ENCODE measurements around the gene LCNL1.
"Not testable (repeated sequence)": the region's sequence is repeated elsewhere in the genome, so short reads cannot be mapped to it uniquely, and the experiment has no call there.

LCNL1 gene

DNA sequence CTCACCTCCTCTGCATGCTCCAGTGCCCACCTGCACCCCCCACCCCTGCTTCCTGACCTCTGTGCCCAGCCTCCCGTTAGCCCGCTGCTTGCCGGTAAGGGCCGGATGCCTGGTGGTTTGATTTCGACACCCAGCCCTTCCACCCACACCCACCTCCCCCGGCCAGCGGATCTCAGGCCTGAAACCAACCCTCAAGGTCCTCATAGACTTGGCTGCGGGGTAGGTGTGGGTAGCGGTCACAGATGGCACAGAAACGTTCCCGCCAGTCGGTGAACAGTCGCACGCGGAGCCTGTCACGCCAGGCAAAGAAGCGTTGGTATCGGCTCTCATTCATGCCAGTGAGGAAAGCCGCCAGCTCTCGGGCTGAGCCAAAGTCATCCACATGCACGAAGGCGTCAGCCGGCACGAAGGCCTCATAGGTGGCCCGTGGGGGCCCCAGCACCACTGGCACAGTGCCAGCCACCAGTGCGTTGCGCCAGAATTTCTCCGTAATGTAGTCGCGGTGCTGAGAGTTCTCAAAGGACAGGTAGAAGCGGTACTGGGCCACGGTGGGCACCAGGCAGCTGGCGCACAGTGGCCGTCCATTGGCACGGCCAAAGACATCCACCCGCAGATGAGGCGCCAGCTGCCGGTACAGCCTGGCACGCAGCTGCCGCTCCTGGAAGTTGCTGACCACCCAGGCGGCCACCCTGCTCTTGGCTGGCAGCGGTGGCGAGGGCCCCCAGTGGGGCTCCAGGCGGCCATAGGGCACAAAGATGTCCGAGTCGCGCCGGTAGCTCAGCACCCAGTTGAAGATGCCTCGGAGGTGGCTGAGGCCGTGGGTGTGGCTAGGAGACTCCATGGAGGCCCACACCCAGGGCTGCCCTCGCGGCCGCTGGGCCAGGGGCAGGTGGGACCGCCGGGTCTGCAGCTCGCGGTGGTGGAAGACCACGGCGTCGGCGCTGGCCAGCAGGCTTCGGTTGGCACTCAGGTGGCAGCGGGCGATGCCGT is 48.0 kb downstream of the LCNL1 start:
- peak overlapping the region; percentile 83 to 86 for H3K4me3 ChIP-seq (ENCODE audit: low read depth in 1 of 2, low read length in 1 of 2)
- peaks cover 10% of the 10 kb centered on the region for H3K27me3 ChIP-seq
- no peaks in the 10 kb centered on the region for H3K9me3 ChIP-seq
- TF ChIP-seq, protein P1, sequence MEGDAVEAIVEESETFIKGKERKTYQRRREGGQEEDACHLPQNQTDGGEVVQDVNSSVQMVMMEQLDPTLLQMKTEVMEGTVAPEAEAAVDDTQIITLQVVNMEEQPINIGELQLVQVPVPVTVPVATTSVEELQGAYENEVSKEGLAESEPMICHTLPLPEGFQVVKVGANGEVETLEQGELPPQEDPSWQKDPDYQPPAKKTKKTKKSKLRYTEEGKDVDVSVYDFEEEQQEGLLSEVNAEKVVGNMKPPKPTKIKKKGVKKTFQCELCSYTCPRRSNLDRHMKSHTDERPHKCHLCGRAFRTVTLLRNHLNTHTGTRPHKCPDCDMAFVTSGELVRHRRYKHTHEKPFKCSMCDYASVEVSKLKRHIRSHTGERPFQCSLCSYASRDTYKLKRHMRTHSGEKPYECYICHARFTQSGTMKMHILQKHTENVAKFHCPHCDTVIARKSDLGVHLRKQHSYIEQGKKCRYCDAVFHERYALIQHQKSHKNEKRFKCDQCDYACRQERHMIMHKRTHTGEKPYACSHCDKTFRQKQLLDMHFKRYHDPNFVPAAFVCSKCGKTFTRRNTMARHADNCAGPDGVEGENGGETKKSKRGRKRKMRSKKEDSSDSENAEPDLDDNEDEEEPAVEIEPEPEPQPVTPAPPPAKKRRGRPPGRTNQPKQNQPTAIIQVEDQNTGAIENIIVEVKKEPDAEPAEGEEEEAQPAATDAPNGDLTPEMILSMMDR (IDR thresholded peaks at IDR 0.05): no peak
- peaks cover 75 to 80% of the 10 kb centered on the region in 2 experiments for H3K4me1 ChIP-seq (ENCODE audit: control insufficient read depth in 1 of 2, insufficient read depth in 1 of 2, low read depth in 1 of 2, low read length in 1 of 2)
- peaks cover 25% of the 10 kb centered on the region for H3K36me3 ChIP-seq
- peak overlapping the region; percentile 91 for H3K27ac ChIP-seq

DNA sequence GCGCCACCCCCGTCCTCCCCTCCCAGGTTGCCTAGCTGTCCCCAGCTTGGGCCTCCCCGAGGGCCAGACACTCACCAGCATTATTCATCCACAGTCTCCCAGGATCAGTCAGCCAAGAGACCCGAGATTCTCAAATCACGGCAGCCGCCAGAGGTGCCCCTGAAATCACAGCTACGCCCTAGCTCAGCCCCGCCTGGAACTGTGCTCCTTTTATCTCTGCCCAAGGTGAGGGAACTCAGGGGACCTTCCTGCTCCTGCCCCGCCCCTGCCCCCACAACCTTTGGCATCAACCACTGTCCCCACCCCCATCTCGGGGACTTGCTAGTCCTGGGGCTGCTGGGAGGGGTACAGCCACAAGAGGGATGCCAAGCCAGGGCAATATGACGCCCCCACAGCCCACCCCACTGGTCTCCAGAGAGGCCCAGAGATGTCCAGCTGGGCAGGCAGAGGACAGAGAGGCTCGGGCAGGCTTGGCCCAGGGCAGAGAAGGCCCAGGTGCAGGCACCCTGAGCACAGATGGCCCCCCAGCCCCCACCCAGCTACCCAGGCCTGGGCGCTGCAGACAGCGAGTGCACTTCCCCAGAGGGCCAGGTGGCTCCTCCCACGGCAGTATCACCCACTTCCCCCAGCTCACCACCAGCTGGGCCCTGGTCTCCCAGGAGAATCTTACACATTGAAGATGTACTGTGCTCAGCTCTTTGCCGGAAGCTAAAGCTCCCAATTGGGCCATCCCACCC is 49.3 kb downstream of the LCNL1 start, which contains the start of gene FUT7:
TSS of gene FUT7 (minus strand) at position 185 of the 737 bp plus-strand sequence. CDS start at position 88, 97 bp downstream.
- peak within 1 kb of the TSS; percentile 91 for H3K27ac ChIP-seq
- H3K4me3 ChIP-seq (ENCODE audit: low read depth in 1 of 2, low read length in 1 of 2): peak within 1 kb of the TSS; percentile 83 to 86
- peaks cover 74 to 81% of the 10 kb centered on the region in 2 experiments for H3K4me1 ChIP-seq (ENCODE audit: control insufficient read depth in 1 of 2, insufficient read depth in 1 of 2, low read depth in 1 of 2, low read length in 1 of 2)

DNA sequence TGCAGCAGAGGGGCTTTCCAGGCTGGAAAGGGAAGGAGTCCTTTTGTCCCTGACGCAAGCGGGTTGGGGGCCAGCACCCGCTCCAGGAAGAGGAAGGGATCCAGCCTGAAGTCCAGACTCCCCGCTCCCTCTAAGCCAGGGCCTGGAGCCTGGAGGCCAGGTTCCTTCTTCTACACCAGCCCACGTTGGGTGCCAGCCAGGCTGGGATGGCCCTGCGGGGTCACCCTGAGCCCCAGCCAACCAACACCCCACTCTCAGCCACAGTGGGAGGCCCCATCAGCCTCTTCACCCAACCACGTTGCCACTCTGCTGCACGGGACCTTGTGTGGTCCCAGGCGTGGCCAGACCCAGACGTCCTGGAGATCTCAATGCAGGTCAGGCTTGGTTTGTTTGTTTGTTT is 50.1 kb downstream of the LCNL1 start:
- Histone ChIP-seq H3K4me3 (ENCODE audit: low read depth in 1 of 2, low read length in 1 of 2) (peak overlapping the region; percentile 83 to 86), H3K27me3 (no peaks in the 10 kb centered on the region), H3K27ac (peak overlapping the region; percentile 91), H3K36me3 (peaks cover 43% of the 10 kb centered on the region), H3K9me3 (no peaks in the 10 kb centered on the region), H3K4me1 (ENCODE audit: control insufficient read depth in 1 of 2, insufficient read depth in 1 of 2, low read depth in 1 of 2, low read length in 1 of 2) (peaks cover 67 to 75% of the 10 kb centered on the region in 2 experiments)
- TF ChIP-seq, protein P1 (IDR thresholded peaks at IDR 0.05): no peak

More for the DNA sequence above, 49.3 kb downstream of the LCNL1 start, which contains the start of gene FUT7:
- H3K36me3 ChIP-seq: peaks cover 36% of the 10 kb centered on the region
- peaks cover 6% of the 10 kb centered on the region for H3K27me3 ChIP-seq
- H3K9me3 ChIP-seq: no peaks in the 10 kb centered on the region
- TF ChIP-seq, protein P1 (IDR thresholded peaks at IDR 0.05): peak; percentile 57

DNA sequence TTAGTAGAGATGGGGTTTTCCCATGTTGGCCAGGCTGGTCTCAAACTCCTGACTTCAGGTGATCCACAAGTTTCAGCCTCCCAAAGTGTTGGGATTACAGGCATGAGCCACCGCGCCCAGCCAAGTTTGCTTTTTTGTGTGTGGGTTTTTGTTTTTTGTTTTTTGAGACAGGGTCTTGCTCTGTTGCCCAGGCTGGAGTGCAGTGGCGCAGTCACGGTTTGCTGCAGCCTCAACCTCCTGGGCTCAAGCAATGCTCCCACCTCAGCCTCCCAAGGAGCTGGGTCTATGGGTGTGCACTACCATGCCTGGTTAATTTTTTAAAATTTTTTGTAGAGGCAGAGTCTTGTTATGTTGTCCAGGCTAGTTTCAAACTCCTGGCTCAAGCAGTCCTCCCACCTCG is 50.7 kb downstream of the LCNL1 start:
- H3K36me3 ChIP-seq: peaks cover 48% of the 10 kb centered on the region
- not testable (repeated sequence) for H3K9me3 ChIP-seq, H3K27me3 ChIP-seq
- peak overlapping the region; percentile 91 for H3K27ac ChIP-seq
- peak overlapping the region; percentile 83 to 86 for H3K4me3 ChIP-seq (ENCODE audit: low read depth in 1 of 2, low read length in 1 of 2)
- peaks cover 65 to 74% of the 10 kb centered on the region in 2 experiments for H3K4me1 ChIP-seq (ENCODE audit: control insufficient read depth in 1 of 2, insufficient read depth in 1 of 2, low read depth in 1 of 2, low read length in 1 of 2)

DNA sequence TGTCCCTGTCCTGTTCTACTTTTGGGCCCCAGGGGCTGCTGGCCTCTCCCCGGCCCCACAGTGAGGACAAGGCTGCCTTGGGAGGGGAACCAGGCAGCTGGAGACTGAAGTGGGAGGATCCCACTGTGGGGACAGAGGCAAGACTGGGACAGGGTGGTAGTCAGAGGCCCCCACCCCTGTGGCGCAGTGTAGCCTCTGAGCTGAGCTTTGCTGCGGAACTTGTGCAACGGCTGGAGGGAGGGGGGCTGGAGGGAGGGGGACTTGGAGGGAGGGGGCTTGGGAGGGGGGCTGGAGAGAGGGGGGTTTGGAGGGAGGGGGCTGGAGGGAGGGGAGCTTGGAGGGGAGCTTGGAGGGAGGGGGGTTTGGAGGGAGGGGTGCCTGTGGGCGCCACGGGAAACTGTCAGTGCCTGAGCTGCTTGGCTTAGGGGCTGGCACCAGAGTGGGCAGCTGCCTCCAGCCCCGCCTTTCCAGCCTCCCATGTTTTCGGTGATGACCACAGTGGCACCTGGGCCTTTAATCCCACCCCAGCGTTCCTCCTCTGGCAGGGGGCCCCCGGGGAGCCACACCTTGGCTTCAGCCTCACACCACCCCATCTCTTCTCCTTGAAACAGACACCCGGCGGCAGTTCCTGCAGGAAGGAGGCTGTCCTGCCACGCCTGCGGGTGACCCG is 51.4 kb downstream of the LCNL1 start:
- no peaks in the 10 kb centered on the region for H3K9me3 ChIP-seq
- peak overlapping the region; percentile 83 to 86 for H3K4me3 ChIP-seq (ENCODE audit: low read depth in 1 of 2, low read length in 1 of 2)
- peaks cover 58 to 67% of the 10 kb centered on the region in 2 experiments for H3K4me1 ChIP-seq (ENCODE audit: control insufficient read depth in 1 of 2, insufficient read depth in 1 of 2, low read depth in 1 of 2, low read length in 1 of 2)
- TF ChIP-seq, protein P1 (IDR thresholded peaks at IDR 0.05): no peak
- peak overlapping the region; percentile 91 for H3K27ac ChIP-seq
- H3K27me3 ChIP-seq: no peaks in the 10 kb centered on the region
- peaks cover 53% of the 10 kb centered on the region for H3K36me3 ChIP-seq
